Lower leg skin (tissue), 4 donors: Measurements from ENCODE around the gene PLXNA2. TPM values are rescaled to one million over a fixed set of nuclear protein-coding genes. Genes with fewer than 3 reads are reported as not detected.

Experiments
- DNase-seq, 2 donors: peaks; one replicate each; pipeline ENCODE4 v3.0.0-alpha.2; 2019; ENCODE audit warnings: low spot score in 2 of 2
- H3K4me3 ChIP-seq: fragments of 200-600 bp; sonication (generic); 2 replicates; pipeline ENCODE4 v1.5.1; 2017; ENCODE audit warnings: mild to moderate bottlenecking, low read depth; ENCODE audit not compliant: poor library complexity, severe bottlenecking
- CTCF ChIP-seq, 3 donors: fragments of 450-650 bp; IDR thresholded peaks; one replicate each; pipeline ENCODE4 v1.5.1; 2016; ENCODE audit warnings: antibody characterized with exemption in 3 of 3, mild to moderate bottlenecking in 3 of 3, moderate library complexity in 2 of 3
- POLR2A ChIP-seq, 2 donors: fragments of 450-650 bp; IDR thresholded peaks; one replicate each; pipeline ENCODE4 v1.6.1; 2016 to 2017; ENCODE audit warnings: antibody characterized with exemption in 2 of 2, mild to moderate bottlenecking in 1 of 2, moderate library complexity in 1 of 2
- WGBS, 2 donors: methylation state at CpG; one replicate each; pipeline ENCODE4 v1.1.5; 2018; 5-methylcytosine and 5-hydroxymethylcytosine counted together
- intact Hi-C: fragments of 100-400 bp; cut with DNase I; formaldehyde crosslinking; loops from one replicate; pipeline ENCODE4 v1.15.0; 2023; ENCODE audit warnings: low total_unique reads
- total RNA-seq, 4 donors: library from RNA; depleted of rRNA; stranded (reverse); fragments of >200 nt; gene quantifications; one replicate each; pipeline ENCODE4 v1.1.0, GENCODE V29; 2016

The PLXNA2 gene
- total RNA-seq, 4 donors from 2014 or later, result 27.4 to 44.2 (median 36.9) TPM

- TF ChIP-seq CTCF (IDR thresholded peaks at IDR 0.05) (no peak), POLR2A (IDR thresholded peaks at IDR 0.05) (no peak)
- intact Hi-C loops, result no loop called here
- no peak overlapping the region for H3K4me3 ChIP-seq
- no peak for DNase-seq
- WGBS, 2 donors, result 77 to 79% methylated on average over 15 to 16 of the region's 16 CpGs
Measured at GRCh38 chr1:208077232-208078075, 166.7 kb downstream of the PLXNA2 start.

GRCh38 chr1:208074353-208074752, 169.8 kb downstream of the PLXNA2 start:
- no peak for DNase-seq
- TF ChIP-seq POLR2A (IDR thresholded peaks at IDR 0.05) (no peak), CTCF (IDR thresholded peaks at IDR 0.05) (no peak)
- intact Hi-C loops, result no loop called here
- no peak overlapping the region for H3K4me3 ChIP-seq
- WGBS, 2 donors, result 91 to 96% methylated on average over 6 of the region's 6 CpGs

- no peak overlapping the region for H3K4me3 ChIP-seq
- intact Hi-C loops, result no loop called here
- DNase-seq, result no peak
- WGBS, 2 donors, result 81 to 95% methylated on average over 7 of the region's 7 CpGs
- TF ChIP-seq POLR2A (IDR thresholded peaks at IDR 0.05) (no peak), CTCF (IDR thresholded peaks at IDR 0.05) (no peak)
Measured at GRCh38 chr1:208071435-208072031, 172.7 kb downstream of the PLXNA2 start.

- 71 to 79% methylated on average over 4 of the region's 4 CpGs for WGBS, 2 donors
- DNase-seq, result no peak
- intact Hi-C loops, result no loop called here
- no peak for TF ChIP-seq POLR2A (IDR thresholded peaks at IDR 0.05)
- no peak overlapping the region for H3K4me3 ChIP-seq
Measured at GRCh38 chr1:208069908-208070307, 174.3 kb downstream of the PLXNA2 start.

GRCh38 chr1:208069317-208069716, 174.9 kb downstream of the PLXNA2 start:
- 39 to 51% methylated on average over 8 of the region's 8 CpGs for whole genome bisulfite sequencing, 2 donors
- intact Hi-C loops, result no loop called here
- H3K4me3 ChIP-seq, result no peak overlapping the region
- TF ChIP-seq POLR2A (IDR thresholded peaks at IDR 0.05), result no peak
- TF ChIP-seq CTCF (IDR thresholded peaks at IDR 0.05), result no peak
- no peak for DNase-seq

- H3K4me3 ChIP-seq, result no peak overlapping the region
- WGBS, 2 donors, result 71% methylated on average over 3 of the region's 3 CpGs
- no peak for TF ChIP-seq CTCF (IDR thresholded peaks at IDR 0.05)
- no peak for TF ChIP-seq POLR2A (IDR thresholded peaks at IDR 0.05)
- DNase-seq, result no peak
- intact Hi-C loops, result no loop called here
Measured at GRCh38 chr1:208068908-208069307, 175.3 kb downstream of the PLXNA2 start.
